GM18526 (cell line): ENCODE measurements around the gene EDAR.

ENCODE experiments used
- POLR2A ChIP-seq: IDR thresholded peaks from 3 replicates; pipeline ENCODE4 v1.6.1; 2011; ENCODE audit not compliant: insufficient read length; ENCODE audit errors: extremely low read depth

Gene EDAR

GRCh38 chr2:108918941-108919341, 70.1 kb downstream of the EDAR start:
- no peak for TF ChIP-seq POLR2A

GRCh38 chr2:108918156-108918874, 70.7 kb downstream of the EDAR start:
- TF ChIP-seq POLR2A, result no peak

GRCh38 chr2:108917526-108917925, 71.5 kb downstream of the EDAR start:
- TF ChIP-seq POLR2A, result no peak

- no peak for TF ChIP-seq POLR2A
Measured at GRCh38 chr2:108916796-108917421, 72.1 kb downstream of the EDAR start.

GRCh38 chr2:108916122-108916795, 72.8 kb downstream of the EDAR start:
- no peak for TF ChIP-seq POLR2A

GRCh38 chr2:108912629-108912902, 76.5 kb downstream of the EDAR start:
- TF ChIP-seq POLR2A, result no peak

GRCh38 chr2:108911807-108912628, 77.0 kb downstream of the EDAR start:
- no peak for TF ChIP-seq POLR2A

GRCh38 chr2:108911401-108911800, 77.6 kb downstream of the EDAR start:
- no peak for TF ChIP-seq POLR2A

GRCh38 chr2:108910541-108911396, 78.3 kb downstream of the EDAR start:
- TF ChIP-seq POLR2A, result no peak

GRCh38 chr2:108910011-108910431, 79.0 kb downstream of the EDAR start:
- no peak for TF ChIP-seq POLR2A

- TF ChIP-seq POLR2A, result no peak
Measured at GRCh38 chr2:108909275-108909823, 79.7 kb downstream of the EDAR start.

GRCh38 chr2:108908713-108909070, 80.3 kb downstream of the EDAR start:
- no peak for TF ChIP-seq POLR2A

- no peak for TF ChIP-seq POLR2A
Measured at GRCh38 chr2:108907822-108908712, 81.0 kb downstream of the EDAR start.
